T-cell (primary cell): ENCODE results near the gene PALD1. TPM values are rescaled to one million over a fixed set of nuclear protein-coding genes. Genes with fewer than 3 reads are reported as not detected.
A peak's percentile ranks its signal among the peaks of the same experiment; 100 is the strongest.

ENCODE experiments used
- ATAC-seq, 4 experiments: fragments of 200-7000 bp in 3 of 4; fragments of 150-1000 bp in 1 of 4; cut with Tn5 transposase; replicated peaks in 1 of 4; 1 replicate in 3 of 4; 2 replicates in 1 of 4; pipeline ENCODE4 v1.10.0; 2021; ENCODE audit warnings: moderate library complexity in 3 of 4, mild to moderate bottlenecking in 2 of 4, moderate number of reproducible peaks in 1 of 4
- CTCF ChIA-PET, 2 donors: fragments of 300-600 bp; sonication (Branson Sonifier 250); formaldehyde crosslinking; loops; one replicate each; lab custom pipeline; 2022; ENCODE audit warnings: antibody characterized with exemption in 2 of 2; lab: Charles Lee
- POLR2A ChIA-PET, 2 donors: fragments of 300-600 bp; sonication (Branson Sonifier 250); formaldehyde crosslinking; loops; one replicate each; lab custom pipeline; 2022; ENCODE audit warnings: antibody characterized with exemption in 2 of 2; lab: Charles Lee
- DNase-seq, 35 experiments: peaks; one replicate each; pipeline versions ENCODE4 v3.0.0 to v3.0.0-alpha.2; 2013 to 2023
- H3K27ac ChIP-seq: one replicate; pipeline ENCODE4 v1.5.1; 2013; ENCODE audit warnings: low read length
- H3K27me3 ChIP-seq, 2 experiments: replicated peaks in 1 of 2; 1 replicate in 1 of 2; 2 replicates in 1 of 2; pipeline versions ENCODE4 v1.6.1 to v1.7.0; 2013; ENCODE audit warnings: low read length in 1 of 2, mixed read lengths in 1 of 2; ENCODE audit not compliant: control insufficient read depth in 2 of 2, insufficient read depth in 2 of 2; ENCODE audit errors: extremely low read depth in 1 of 2
- H3K36me3 ChIP-seq, 2 donors: 1 replicate in 1 of 2; 2 replicates in 1 of 2; pipeline versions ENCODE4 v1.6.1 to v1.7.0; 2013; ENCODE audit warnings: low read length in 1 of 2; ENCODE audit not compliant: control insufficient read depth in 2 of 2, insufficient read depth in 1 of 2; ENCODE audit errors: extremely low read depth in 1 of 2
- H3K4me1 ChIP-seq, 2 experiments: 1 replicate in 1 of 2; 2 replicates in 1 of 2; pipeline versions ENCODE4 v1.6.1 to v1.7.0; 2013; ENCODE audit warnings: low read length in 2 of 2, mixed read lengths in 1 of 2; ENCODE audit not compliant: insufficient read depth in 2 of 2, control insufficient read depth in 1 of 2; ENCODE audit errors: extremely low read depth in 1 of 2
- H3K4me3 ChIP-seq, 2 donors: 1 replicate in 1 of 2; 2 replicates in 1 of 2; pipeline versions ENCODE4 v1.5.1 to v1.7.0; 2013; ENCODE audit warnings: mild to moderate bottlenecking in 2 of 2, low read length in 1 of 2, moderate library complexity in 1 of 2; ENCODE audit not compliant: control insufficient read depth in 1 of 2; ENCODE audit errors: extremely low read depth in 1 of 2
- H3K9me3 ChIP-seq: 2 replicates; pipeline ENCODE4 v1.7.0; 2013
- H3K27ac Mint-ChIP-seq, 2 donors: one replicate each; pipeline ENCODE4 v1.8.0; 2020 to 2021; ENCODE audit warnings: mild to moderate bottlenecking in 2 of 2, mixed read lengths in 2 of 2
- H3K27me3 Mint-ChIP-seq, 2 donors: one replicate each; pipeline ENCODE4 v1.8.0; 2021 to 2022; ENCODE audit warnings: mixed read lengths in 2 of 2
- H3K36me3 Mint-ChIP-seq: one replicate; pipeline ENCODE4 v1.8.0; 2021; ENCODE audit warnings: mixed read lengths
- H3K4me1 Mint-ChIP-seq, 3 donors: one replicate each; pipeline ENCODE4 v1.8.0; 2020 to 2022; ENCODE audit warnings: mixed read lengths in 3 of 3, mild to moderate bottlenecking in 1 of 3
- H3K4me3 Mint-ChIP-seq, 3 donors: one replicate each; pipeline ENCODE4 v1.8.0; 2020 to 2022; ENCODE audit warnings: mild to moderate bottlenecking in 3 of 3, mixed read lengths in 3 of 3, moderate library complexity in 3 of 3
- H3K9me3 Mint-ChIP-seq, 3 donors: one replicate each; pipeline ENCODE4 v1.8.0; 2020 to 2022; ENCODE audit warnings: mixed read lengths in 3 of 3
- WGBS: methylation state at CpG from one replicate; pipeline ENCODE4 v1.1.5; 2013; ENCODE audit warnings: missing lambda C conversion rate; ENCODE audit not compliant: insufficient coverage; 5-methylcytosine and 5-hydroxymethylcytosine counted together
- total RNA-seq, 35 experiments: library from RNA in 6 of 35; stranded (reverse) in 6 of 35; fragments of 120-200 nt in 1 of 35; gene quantifications; one replicate each; pipeline versions ENCODE4 v1.2.1 to v1.2.4 and lab custom pipeline; 2013 to 2026

PALD1 gene
- total RNA-seq, 5 donors from 2014 or later (not counting 1 experiment from before 2014, with no cell fraction given): 0.10 to 0.38 (median 0.13) TPM

- H3K36me3 ChIP-seq: no peaks in the 10 kb centered on the region
- ATAC-seq (no peak), DNase-seq (no peak)
- no peaks in the 10 kb centered on the region for H3K27me3 Mint-ChIP-seq
- H3K4me1 ChIP-seq: peaks cover 0 to 32% of the 10 kb centered on the region in 2 experiments
- H3K4me3 Mint-ChIP-seq: peak overlapping the region; percentile 74 to 76 (median 76)
- ChIA-PET CTCF (interaction anchor here (1.3 to 1.8 kb wide), 2 partner anchors 9 to 199 kb away, joined by 4 to 8 read pairs; no protein-coding TSS in a partner anchor), POLR2A (no interaction called here)
- H3K36me3 Mint-ChIP-seq: no peaks in the 10 kb centered on the region
- H3K4me3 ChIP-seq: no peak overlapping the region
- H3K9me3 Mint-ChIP-seq: no peaks in the 10 kb centered on the region
- H3K4me1 Mint-ChIP-seq: peaks cover 10 to 32% (median 23%) of the 10 kb centered on the region in 3 donors
- H3K27ac ChIP-seq: no peak overlapping the region
- no peaks in the 10 kb centered on the region for H3K9me3 ChIP-seq
- peak overlapping the region in 1 of 2 donors; percentile 73 for H3K27ac Mint-ChIP-seq
- no peaks in the 10 kb centered on the region for H3K27me3 ChIP-seq
- WGBS: 89% methylated on average over 5 of the region's 5 CpGs
These were observed 81.3 kb downstream of the PALD1 start for GRCh38 chr10:70559861-70560260.

- no peak for ATAC-seq
- no peak for DNase-seq
- Mint-ChIP-seq H3K4me3 (no peak overlapping the region), H3K36me3 (no peaks in the 10 kb centered on the region), H3K4me1 (peaks cover 10 to 32% (median 23%) of the 10 kb centered on the region in 3 donors), H3K9me3 (no peaks in the 10 kb centered on the region), H3K27me3 (no peaks in the 10 kb centered on the region), H3K27ac (no peak overlapping the region)
- Histone ChIP-seq H3K4me1 (peaks cover 0 to 38% of the 10 kb centered on the region in 2 experiments), H3K4me3 (no peak overlapping the region), H3K27me3 (no peaks in the 10 kb centered on the region), H3K9me3 (no peaks in the 10 kb centered on the region), H3K27ac (no peak overlapping the region), H3K36me3 (no peaks in the 10 kb centered on the region)
- POLR2A ChIA-PET: no interaction called here
- CTCF ChIA-PET: interaction anchor here (1.0 to 1.3 kb wide), 5 partner anchors 10 to 256 kb away, joined by 3 to 4 read pairs (median 3); no protein-coding TSS in a partner anchor
- 95% methylated on average over 11 of the region's 14 CpGs for WGBS
These were observed 82.0 kb downstream of the PALD1 start for GRCh38 chr10:70560511-70560941.

GRCh38 chr10:70561070-70561469, 82.5 kb downstream of the PALD1 start:
- ChIA-PET POLR2A (no interaction called here), CTCF (interaction anchor here (0.5 to 1.3 kb wide), 6 partner anchors 11 to 256 kb away, joined by 3 to 4 read pairs (median 3); no protein-coding TSS in a partner anchor)
- WGBS: 78% methylated on average over 7 of the region's 10 CpGs
- Histone ChIP-seq H3K4me3 (no peak overlapping the region), H3K27ac (no peak overlapping the region), H3K27me3 (peaks cover 0 to 3% of the 10 kb centered on the region in 2 experiments), H3K9me3 (no peaks in the 10 kb centered on the region), H3K4me1 (peaks cover 0 to 39% of the 10 kb centered on the region in 2 experiments), H3K36me3 (no peaks in the 10 kb centered on the region)
- H3K4me1 Mint-ChIP-seq: peaks cover 10 to 32% (median 23%) of the 10 kb centered on the region in 3 donors
- ATAC-seq (no peak), DNase-seq (no peak)
- no peak overlapping the region for H3K27ac Mint-ChIP-seq
- H3K27me3 Mint-ChIP-seq: no peaks in the 10 kb centered on the region
- H3K4me3 Mint-ChIP-seq: no peak overlapping the region
- H3K36me3 Mint-ChIP-seq: no peaks in the 10 kb centered on the region
- H3K9me3 Mint-ChIP-seq: no peaks in the 10 kb centered on the region

- H3K27ac Mint-ChIP-seq: no peak overlapping the region
- ATAC-seq: no peak
- POLR2A ChIA-PET: no interaction called here
These were observed 83.0 kb downstream of the PALD1 start for GRCh38 chr10:70561558-70561957.

GRCh38 chr10:70562036-70562755, 83.6 kb downstream of the PALD1 start:
- CTCF ChIA-PET: interaction anchor here in 1 of 2 donors (0.6 kb wide), 1 partner anchor 33 kb away, joined by 4 read pairs; no protein-coding TSS in a partner anchor
- no peak for DNase-seq

More at GRCh38 chr10:70561558-70561957, 83.0 kb downstream of the PALD1 start:
- Mint-ChIP-seq H3K27me3 (no peaks in the 10 kb centered on the region), H3K4me3 (no peak overlapping the region), H3K36me3 (no peaks in the 10 kb centered on the region), H3K9me3 (no peaks in the 10 kb centered on the region), H3K4me1 (peaks cover 10 to 32% (median 23%) of the 10 kb centered on the region in 3 donors)
- Histone ChIP-seq H3K36me3 (no peaks in the 10 kb centered on the region), H3K27me3 (peaks cover 0 to 3% of the 10 kb centered on the region in 2 experiments), H3K27ac (no peak overlapping the region), H3K4me1 (peaks cover 0 to 39% of the 10 kb centered on the region in 2 experiments), H3K9me3 (no peaks in the 10 kb centered on the region), H3K4me3 (no peak overlapping the region)
- no peak for DNase-seq
- CTCF ChIA-PET: interaction anchor here (0.5 to 1.1 kb wide), 5 partner anchors 11 to 255 kb away, joined by 3 to 4 read pairs (median 3); no protein-coding TSS in a partner anchor
- WGBS: 73% methylated on average over 5 of the region's 6 CpGs

GRCh38 chr10:70563230-70563629, 84.7 kb downstream of the PALD1 start:
- Mint-ChIP-seq H3K9me3 (no peaks in the 10 kb centered on the region), H3K4me1 (peaks cover 10 to 32% (median 21%) of the 10 kb centered on the region in 3 donors), H3K4me3 (no peak overlapping the region), H3K36me3 (no peaks in the 10 kb centered on the region), H3K27ac (no peak overlapping the region), H3K27me3 (no peaks in the 10 kb centered on the region)
- ATAC-seq (no peak), DNase-seq (no peak)
- H3K36me3 ChIP-seq: no peaks in the 10 kb centered on the region
- H3K27ac ChIP-seq: no peak overlapping the region
- no peak overlapping the region for H3K4me3 ChIP-seq
- no peaks in the 10 kb centered on the region for H3K9me3 ChIP-seq
- peaks cover 0 to 39% of the 10 kb centered on the region in 2 experiments for H3K4me1 ChIP-seq
- POLR2A ChIA-PET: no interaction called here
- H3K27me3 ChIP-seq: peaks cover 0 to 3% of the 10 kb centered on the region in 2 experiments
- WGBS: 82% methylated on average over 7 of the region's 7 CpGs
- CTCF ChIA-PET: no interaction called here

More at GRCh38 chr10:70562036-70562755, 83.6 kb downstream of the PALD1 start:
- H3K27ac Mint-ChIP-seq: no peak overlapping the region
- Histone ChIP-seq H3K4me1 (peaks cover 0 to 39% of the 10 kb centered on the region in 2 experiments), H3K9me3 (no peaks in the 10 kb centered on the region), H3K27me3 (peaks cover 0 to 3% of the 10 kb centered on the region in 2 experiments), H3K27ac (no peak overlapping the region), H3K36me3 (no peaks in the 10 kb centered on the region), H3K4me3 (no peak overlapping the region)
- H3K4me3 Mint-ChIP-seq: no peak overlapping the region
- H3K4me1 Mint-ChIP-seq: peaks cover 10 to 32% (median 23%) of the 10 kb centered on the region in 3 donors
- H3K9me3 Mint-ChIP-seq: no peaks in the 10 kb centered on the region
- POLR2A ChIA-PET: no interaction called here
- no peaks in the 10 kb centered on the region for H3K27me3 Mint-ChIP-seq
- H3K36me3 Mint-ChIP-seq: no peaks in the 10 kb centered on the region
- no peak for ATAC-seq
- WGBS: 90% methylated on average over 6 of the region's 15 CpGs
